Measurements from ENCODE around the gene FIZ1. TPM values are rescaled to one million over a fixed set of nuclear protein-coding genes. Genes with fewer than 3 reads are reported as not detected.

FIZ1 gene
- total RNA-seq, 2 donors from 2014 or later = 14.8 to 16.4 TPM

GRCh38 chr19:55596304-55596703, 3.0 kb downstream of the FIZ1 start:
- intact Hi-C loops (cut with DNase I) = no loop called here
- DNase-seq (ENCODE audit: low spot score) = no peak
- Histone ChIP-seq H3K27ac (no peak overlapping the region), H3K4me3 (no peak overlapping the region), H3K9me3 (no peaks in the 10 kb centered on the region), H3K27me3 (replicated peaks; ENCODE audit: insufficient read depth) (no peaks in the 10 kb centered on the region), H3K36me3 (no peaks in the 10 kb centered on the region), H3K4me1 (replicated peaks) (peaks cover 4% of the 10 kb centered on the region)
- TF ChIP-seq POLR2AphosphoS5 (IDR thresholded peaks at IDR 0.05) (no peak), CTCF (IDR thresholded peaks at IDR 0.05) (no peak), POLR2A (IDR thresholded peaks at IDR 0.05) (no peak)
- 98% methylated on average over 3 of the region's 3 CpGs for WGBS

- intact Hi-C loops (cut with DNase I) = no loop called here
- TF ChIP-seq POLR2AphosphoS5 (IDR thresholded peaks at IDR 0.05) = no peak
- TF ChIP-seq POLR2A (IDR thresholded peaks at IDR 0.05) = no peak
- TF ChIP-seq CTCF (IDR thresholded peaks at IDR 0.05) = no peak
- no peak for DNase-seq (ENCODE audit: low spot score)
- H3K27me3 ChIP-seq (replicated peaks; ENCODE audit: insufficient read depth) = no peaks in the 10 kb centered on the region
- H3K4me3 ChIP-seq = no peak overlapping the region
- WGBS = 85% methylated on average over 4 of the region's 4 CpGs
- no peak overlapping the region for H3K27ac ChIP-seq
- H3K4me1 ChIP-seq (replicated peaks) = no peaks in the 10 kb centered on the region
- H3K36me3 ChIP-seq = no peaks in the 10 kb centered on the region
- no peaks in the 10 kb centered on the region for H3K9me3 ChIP-seq
Measured at GRCh38 chr19:55594996-55595545, 4.2 kb downstream of the FIZ1 start.

GRCh38 chr19:55593096-55593772, 6.1 kb downstream of the FIZ1 start:
- DNase-seq (ENCODE audit: low spot score) = no peak
- Histone ChIP-seq H3K9me3 (no peaks in the 10 kb centered on the region), H3K4me1 (replicated peaks) (no peaks in the 10 kb centered on the region), H3K27ac (no peak overlapping the region), H3K27me3 (replicated peaks; ENCODE audit: insufficient read depth) (no peaks in the 10 kb centered on the region), H3K4me3 (no peak overlapping the region), H3K36me3 (no peaks in the 10 kb centered on the region)
- TF ChIP-seq POLR2A (IDR thresholded peaks at IDR 0.05) (no peak), POLR2AphosphoS5 (IDR thresholded peaks at IDR 0.05) (no peak), CTCF (IDR thresholded peaks at IDR 0.05) (no peak)
- 77% methylated on average over 23 of the region's 68 CpGs for WGBS
- intact Hi-C loops (cut with DNase I) = no loop called here

GRCh38 chr19:55592391-55593090, 6.8 kb downstream of the FIZ1 start:
- DNase-seq (ENCODE audit: low spot score) = no peak
- Histone ChIP-seq H3K9me3 (no peaks in the 10 kb centered on the region), H3K36me3 (no peaks in the 10 kb centered on the region), H3K27me3 (replicated peaks; ENCODE audit: insufficient read depth) (no peaks in the 10 kb centered on the region), H3K4me1 (replicated peaks) (no peaks in the 10 kb centered on the region), H3K27ac (no peak overlapping the region), H3K4me3 (no peak overlapping the region)
- 92% methylated on average over 50 of the region's 73 CpGs for WGBS
- TF ChIP-seq POLR2A (IDR thresholded peaks at IDR 0.05) (no peak), POLR2AphosphoS5 (IDR thresholded peaks at IDR 0.05) (no peak), CTCF (IDR thresholded peaks at IDR 0.05) (no peak)
- intact Hi-C loops (cut with DNase I) = no loop called here
